Kidney (tissue), 14 donors: Measurements from ENCODE around the gene MARCO. TPM values are rescaled to one million over a fixed set of nuclear protein-coding genes. Genes with fewer than 3 reads are reported as not detected.
A peak's percentile ranks its signal among the peaks of the same experiment; 100 is the strongest.

ENCODE experiments used
- DNase-seq, 5 donors: peaks; one replicate each; pipeline ENCODE4 v3.0.0-alpha.2; 2013 to 2020
- FAIRE-seq: peaks from 2 replicates; lab custom pipeline; 2012; peaks lifted over from hg19 to GRCh38; lab: Jason Lieb, UNC
- H3K27ac ChIP-seq, 2 donors: one replicate each; pipeline ENCODE4 v1.7.0; 2013; ENCODE audit warnings: low read depth in 2 of 2, low read length in 2 of 2, inconsistent platforms in 1 of 2
- H3K27me3 ChIP-seq: one replicate; pipeline ENCODE4 v1.7.1; 2013; ENCODE audit warnings: low read length, inconsistent platforms; ENCODE audit not compliant: control insufficient read depth, insufficient read depth
- H3K36me3 ChIP-seq, 3 donors: one replicate each; pipeline versions ENCODE4 v1.7.0 to v1.7.1; 2013; ENCODE audit warnings: low read length in 3 of 3, control low read depth in 1 of 3, inconsistent platforms in 1 of 3; ENCODE audit not compliant: insufficient read depth in 3 of 3, control insufficient read depth in 2 of 3
- H3K4me1 ChIP-seq, 3 donors: one replicate each; pipeline versions ENCODE4 v1.7.0 to v1.7.1; 2013; ENCODE audit warnings: low read length in 3 of 3, inconsistent platforms in 1 of 3, low read depth in 1 of 3; ENCODE audit not compliant: control insufficient read depth in 2 of 3, insufficient read depth in 2 of 3
- H3K4me3 ChIP-seq, 3 donors: one replicate each; pipeline versions ENCODE4 v1.7.0 to v1.8.1; 2013; ENCODE audit warnings: low read length in 3 of 3, control low read depth in 1 of 3, inconsistent platforms in 1 of 3
- H3K9ac ChIP-seq, 3 donors: one replicate each; pipeline versions ENCODE4 v1.7.0 to v1.7.1; 2013; ENCODE audit warnings: low read length in 3 of 3, control low read depth in 1 of 3, inconsistent platforms in 1 of 3
- H3K9me3 ChIP-seq, 3 donors: one replicate each; pipeline versions ENCODE4 v1.7.0 to v1.7.1; 2013; ENCODE audit warnings: low read length in 3 of 3, control low read depth in 1 of 3, inconsistent platforms in 1 of 3; ENCODE audit not compliant: control insufficient read depth in 2 of 3, insufficient read depth in 1 of 3
- CTCF ChIP-seq: IDR thresholded peaks from 3 replicates; pipeline ENCODE4 v1.5.1; 2012; ENCODE audit warnings: mild to moderate bottlenecking, moderate library complexity, borderline replicate concordance; ENCODE audit not compliant: insufficient read depth; ENCODE audit errors: extremely low read depth
- intact Hi-C: fragments of 100-400 bp; cut with DNase I; formaldehyde crosslinking; loops from one replicate; pipeline ENCODE4 v1.11.1; 2022
- polyA plus RNA-seq: library from polyadenylated mRNA; stranded (reverse); fragments of 350-450 nt; fragmentation: Illumina TruSeq; extraction: RNeasy Lipid Tissue Mini Kit (QIAGEN cat#74804); gene quantifications from one replicate; pipeline ENCODE4 v1.2.3, GENCODE V29; 2014; ENCODE audit warnings: low read depth, low replicate concordance; ENCODE audit not compliant: insufficient read depth
- total RNA-seq: library from RNA; stranded (reverse); fragmentation: NEBNext Ultra II Directional; extraction: Animal tissue kit (Norgen Biotek cat#: 25700); gene quantifications from one replicate; pipeline ENCODE4 v1.2.1, GENCODE V29; 2021
- donor health status: control.
- donor health status: control.
- donor health status: control.
- donor health status: control.
- donor health status: control.
- donor health status: DM: yes; HTN: yes; CAD: no.
- donor health status: Normal renal cell carcinoma (clear cell type).

The MARCO gene
- total and polyA plus RNA-seq, 2 donors from 2014 or later = 0.65 to 4.6 TPM

GRCh38 chr2:118983915-118984314 lies 41.9 kb downstream of the MARCO start:
- H3K27me3 ChIP-seq = no peaks in the 10 kb centered on the region
- intact Hi-C loops = no loop called here
- H3K4me3 ChIP-seq = no peak overlapping the region
- no peak overlapping the region for H3K27ac ChIP-seq
- H3K9me3 ChIP-seq = no peaks in the 10 kb centered on the region
- FAIRE-seq (no peak), DNase-seq (no peak)
- no peak for TF ChIP-seq CTCF
- no peaks in the 10 kb centered on the region for H3K36me3 ChIP-seq
- H3K4me1 ChIP-seq = no peaks in the 10 kb centered on the region
- no peak overlapping the region for H3K9ac ChIP-seq

GRCh38 chr2:118986738-118987137 lies 44.7 kb downstream of the MARCO start:
- FAIRE-seq = no peak
- Histone ChIP-seq H3K4me1 (no peaks in the 10 kb centered on the region), H3K9me3 (no peaks in the 10 kb centered on the region), H3K36me3 (no peaks in the 10 kb centered on the region), H3K27me3 (no peaks in the 10 kb centered on the region), H3K9ac (no peak overlapping the region), H3K27ac (no peak overlapping the region), H3K4me3 (no peak overlapping the region)
- intact Hi-C loops = no loop called here
- no peak for DNase-seq
- no peak for TF ChIP-seq CTCF

- no peak for FAIRE-seq
- Histone ChIP-seq H3K4me3 (no peak overlapping the region), H3K9ac (no peak overlapping the region), H3K27ac (no peak overlapping the region), H3K9me3 (no peaks in the 10 kb centered on the region), H3K27me3 (no peaks in the 10 kb centered on the region), H3K36me3 (no peaks in the 10 kb centered on the region), H3K4me1 (no peaks in the 10 kb centered on the region)
- TF ChIP-seq CTCF = no peak
- intact Hi-C loops = no loop called here
- peak in 1 of 5 donors; percentile 75 for DNase-seq
These were observed 45.9 kb downstream of the MARCO start for GRCh38 chr2:118987886-118988285.

GRCh38 chr2:118988706-118989105 lies 46.7 kb downstream of the MARCO start:
- Histone ChIP-seq H3K9me3 (no peaks in the 10 kb centered on the region), H3K9ac (no peak overlapping the region), H3K27me3 (no peaks in the 10 kb centered on the region), H3K4me1 (no peaks in the 10 kb centered on the region), H3K27ac (no peak overlapping the region), H3K4me3 (no peak overlapping the region), H3K36me3 (no peaks in the 10 kb centered on the region)
- DNase-seq = peak in 1 of 5 donors; percentile 23
- TF ChIP-seq CTCF = no peak
- intact Hi-C loops = no loop called here
- no peak for FAIRE-seq
